Fibroblast of lung (primary cell): Measurements from ENCODE around the gene ABHD6.

Source experiments
- EZH2 ChIP-seq: IDR thresholded peaks from 2 replicates; pipeline ENCODE4 v1.5.1; 2012; ENCODE audit warnings: low read length, control low read depth, mild to moderate bottlenecking; ENCODE audit errors: missing control alignments
- TF ChIP-seq, protein P1 (sequence below), 2 donors: IDR thresholded peaks in 1 of 2; conservative IDR thresholded peaks in 1 of 2; 1 replicate in 1 of 2; 2 replicates in 1 of 2; pipeline ENCODE4 v1.5.1; 2011 to 2012; ENCODE audit warnings: low read length in 2 of 2, control low read depth in 1 of 2, inconsistent platforms in 1 of 2, low read depth in 1 of 2, mild to moderate bottlenecking in 1 of 2

- TF ChIP-seq, protein P1, sequence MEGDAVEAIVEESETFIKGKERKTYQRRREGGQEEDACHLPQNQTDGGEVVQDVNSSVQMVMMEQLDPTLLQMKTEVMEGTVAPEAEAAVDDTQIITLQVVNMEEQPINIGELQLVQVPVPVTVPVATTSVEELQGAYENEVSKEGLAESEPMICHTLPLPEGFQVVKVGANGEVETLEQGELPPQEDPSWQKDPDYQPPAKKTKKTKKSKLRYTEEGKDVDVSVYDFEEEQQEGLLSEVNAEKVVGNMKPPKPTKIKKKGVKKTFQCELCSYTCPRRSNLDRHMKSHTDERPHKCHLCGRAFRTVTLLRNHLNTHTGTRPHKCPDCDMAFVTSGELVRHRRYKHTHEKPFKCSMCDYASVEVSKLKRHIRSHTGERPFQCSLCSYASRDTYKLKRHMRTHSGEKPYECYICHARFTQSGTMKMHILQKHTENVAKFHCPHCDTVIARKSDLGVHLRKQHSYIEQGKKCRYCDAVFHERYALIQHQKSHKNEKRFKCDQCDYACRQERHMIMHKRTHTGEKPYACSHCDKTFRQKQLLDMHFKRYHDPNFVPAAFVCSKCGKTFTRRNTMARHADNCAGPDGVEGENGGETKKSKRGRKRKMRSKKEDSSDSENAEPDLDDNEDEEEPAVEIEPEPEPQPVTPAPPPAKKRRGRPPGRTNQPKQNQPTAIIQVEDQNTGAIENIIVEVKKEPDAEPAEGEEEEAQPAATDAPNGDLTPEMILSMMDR (conservative IDR thresholded peaks at IDR 0.05 in 1 of 2, IDR thresholded peaks at IDR 0.05 in 1 of 2; ENCODE audit: low read depth in 1 of 2, low read length in 2 of 2) = no peak
- no peak for TF ChIP-seq EZH2
These were observed 98.0 kb downstream of the ABHD6 start for GRCh38 chr3:58335652-58335947.
